ENCODE data around the gene C16orf54. TPM values are rescaled to one million over a fixed set of nuclear protein-coding genes. Genes with fewer than 3 reads are reported as not detected.
A peak's percentile ranks its signal among the peaks of the same experiment; 100 is the strongest.

The C16orf54 gene
- total RNA-seq, 1 experiment from 2014 or later, result not detected

- H3K9ac ChIP-seq (ENCODE audit: extremely low read depth, insufficient read length, low read length), result peak overlapping the region; percentile 73
- H3K27me3 Mint-ChIP-seq (ENCODE audit: low read depth), result peaks cover 4% of the 10 kb centered on the region
- no peaks in the 10 kb centered on the region for H4K20me1 ChIP-seq (ENCODE audit: control insufficient read depth, insufficient read depth, insufficient read length)
- TF ChIP-seq, protein P1, sequence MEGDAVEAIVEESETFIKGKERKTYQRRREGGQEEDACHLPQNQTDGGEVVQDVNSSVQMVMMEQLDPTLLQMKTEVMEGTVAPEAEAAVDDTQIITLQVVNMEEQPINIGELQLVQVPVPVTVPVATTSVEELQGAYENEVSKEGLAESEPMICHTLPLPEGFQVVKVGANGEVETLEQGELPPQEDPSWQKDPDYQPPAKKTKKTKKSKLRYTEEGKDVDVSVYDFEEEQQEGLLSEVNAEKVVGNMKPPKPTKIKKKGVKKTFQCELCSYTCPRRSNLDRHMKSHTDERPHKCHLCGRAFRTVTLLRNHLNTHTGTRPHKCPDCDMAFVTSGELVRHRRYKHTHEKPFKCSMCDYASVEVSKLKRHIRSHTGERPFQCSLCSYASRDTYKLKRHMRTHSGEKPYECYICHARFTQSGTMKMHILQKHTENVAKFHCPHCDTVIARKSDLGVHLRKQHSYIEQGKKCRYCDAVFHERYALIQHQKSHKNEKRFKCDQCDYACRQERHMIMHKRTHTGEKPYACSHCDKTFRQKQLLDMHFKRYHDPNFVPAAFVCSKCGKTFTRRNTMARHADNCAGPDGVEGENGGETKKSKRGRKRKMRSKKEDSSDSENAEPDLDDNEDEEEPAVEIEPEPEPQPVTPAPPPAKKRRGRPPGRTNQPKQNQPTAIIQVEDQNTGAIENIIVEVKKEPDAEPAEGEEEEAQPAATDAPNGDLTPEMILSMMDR (conservative IDR thresholded peaks at IDR 0.05), result no peak
- no peaks in the 10 kb centered on the region for H3K9me3 ChIP-seq (ENCODE audit: control insufficient read depth, low read depth, low read length)
- H2AFZ ChIP-seq (ENCODE audit: low read length), result no peak overlapping the region
- H2BK120ac ChIP-seq (ENCODE audit: low read depth, low read length, poor library complexity, severe bottlenecking), result no peak overlapping the region
- DNase-seq, result no peak
- peaks cover 36% of the 10 kb centered on the region for H3K79me2 ChIP-seq (ENCODE audit: insufficient read depth, low read length)
- H3K27ac Mint-ChIP-seq, result peak overlapping the region in 2 of 3 experiments; percentile 23 to 27; a peak in 5 of 7 replicates
- H3K79me1 ChIP-seq (ENCODE audit: insufficient read depth, low read depth, low read length, poor library complexity, severe bottlenecking), result peaks cover 7% of the 10 kb centered on the region
- no peak overlapping the region for H2BK15ac ChIP-seq (ENCODE audit: low read depth, low read length)
- no peak overlapping the region for H3K4ac ChIP-seq (ENCODE audit: low read depth, low read length)
- no peaks in the 10 kb centered on the region for H3K9me3 Mint-ChIP-seq
- H3K36me3 Mint-ChIP-seq (ENCODE audit: insufficient read depth in 1 of 3, low read depth in 3 of 3), result peaks cover 18 to 47% (median 32%) of the 10 kb centered on the region in 3 experiments; a peak in 6 of 7 replicates
- H2BK5ac ChIP-seq (ENCODE audit: insufficient read length, low read length), result no peak overlapping the region
- H4K8ac ChIP-seq (replicated peaks; ENCODE audit: insufficient read length, low read depth, low read length), result no peak overlapping the region
- no peak overlapping the region for H2BK20ac ChIP-seq (ENCODE audit: low read depth, low read length, poor library complexity, severe bottlenecking)
- no peak overlapping the region for H3T11ph ChIP-seq (ENCODE audit: low read length)
- H3K4me2 ChIP-seq (ENCODE audit: insufficient read depth, insufficient read length, low read length), result peak overlapping the region; percentile 64
- no peak overlapping the region for H2AK5ac ChIP-seq (ENCODE audit: insufficient read length, low read length)
- H3K14ac ChIP-seq (ENCODE audit: insufficient read depth, low read length), result no peak overlapping the region
- H3K27ac ChIP-seq (ENCODE audit: insufficient read length, low read depth, low read length), result no peak overlapping the region
- H3K23ac ChIP-seq (ENCODE audit: insufficient read length, low read depth, low read length), result no peak overlapping the region
- H3K4me3 Mint-ChIP-seq, result peak overlapping the region; percentile 97 to 98
- H2BK12ac ChIP-seq (ENCODE audit: insufficient read length, low read depth, low read length), result no peak overlapping the region
- no peaks in the 10 kb centered on the region for H3K27me3 ChIP-seq (ENCODE audit: insufficient read depth, low read length)
- no peak overlapping the region for H4K5ac ChIP-seq (ENCODE audit: insufficient read length, low read depth, low read length)
- peaks cover 20 to 25% of the 10 kb centered on the region in 2 experiments for H3K4me1 Mint-ChIP-seq
- peaks cover 5% of the 10 kb centered on the region for H3K23me2 ChIP-seq (ENCODE audit: insufficient read length, low read depth, low read length, poor library complexity, severe bottlenecking)
- no CpG with 5 or more reads among the region's 9 CpGs for WGBS (ENCODE audit: extremely low coverage, insufficient read length, low lambda C conversion rate)
- no peak overlapping the region for H3K56ac ChIP-seq (ENCODE audit: insufficient read length, low read depth, low read length)
- H3K4me1 ChIP-seq (ENCODE audit: insufficient read depth, low read length), result no peaks in the 10 kb centered on the region; the same call in 1 of the 2 replicates
- H3K18ac ChIP-seq (ENCODE audit: insufficient read length, low read depth, low read length), result no peak overlapping the region
- no peak overlapping the region for H4K91ac ChIP-seq (ENCODE audit: insufficient read length, low read depth, low read length)
Observed at GRCh38 chr16:29791845-29792807, 46.3 kb upstream of the C16orf54 start.

All from H9 (cell line).